C4-2B (cell line): ENCODE data around the gene ADAT1.

ENCODE experiments used
- H3K27ac ChIP-seq: fragments of 450-650 bp; 2 replicates; pipeline ENCODE4 v1.5.1; 2017
- CTCF ChIP-seq: fragments of 450-650 bp; conservative IDR thresholded peaks from 2 replicates; pipeline ENCODE4 v1.5.1; 2017; ENCODE audit warnings: mild to moderate bottlenecking
- ZFX ChIP-seq: fragments of 450-650 bp; IDR thresholded peaks from 2 replicates; pipeline ENCODE4 v1.6.1; 2017

ADAT1 gene

DNA sequence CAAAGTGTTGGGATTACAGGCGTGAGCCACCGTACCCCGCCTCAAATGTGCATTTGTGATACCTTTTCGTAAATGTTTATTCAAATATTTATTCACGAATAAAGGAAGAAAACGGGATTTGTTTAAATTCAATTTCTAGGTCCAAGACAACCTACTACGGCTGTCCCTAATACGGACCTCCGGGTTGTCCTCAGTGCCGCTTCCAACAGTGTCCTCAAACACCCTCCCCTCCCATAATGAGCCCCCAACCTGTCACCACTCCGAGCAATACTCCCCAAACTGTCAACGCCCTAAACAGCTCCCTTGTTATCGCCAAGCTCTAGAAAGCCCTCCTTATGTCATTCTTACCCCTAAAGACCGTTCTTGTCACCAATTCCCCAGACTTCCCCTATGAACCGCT, 57.4 kb downstream of the ADAT1 start:
- H3K27ac ChIP-seq: peak overlapping the region; percentile 78; the same call in 1 of the 2 replicates
- TF ChIP-seq CTCF: no peak
- TF ChIP-seq ZFX: no peak

DNA sequence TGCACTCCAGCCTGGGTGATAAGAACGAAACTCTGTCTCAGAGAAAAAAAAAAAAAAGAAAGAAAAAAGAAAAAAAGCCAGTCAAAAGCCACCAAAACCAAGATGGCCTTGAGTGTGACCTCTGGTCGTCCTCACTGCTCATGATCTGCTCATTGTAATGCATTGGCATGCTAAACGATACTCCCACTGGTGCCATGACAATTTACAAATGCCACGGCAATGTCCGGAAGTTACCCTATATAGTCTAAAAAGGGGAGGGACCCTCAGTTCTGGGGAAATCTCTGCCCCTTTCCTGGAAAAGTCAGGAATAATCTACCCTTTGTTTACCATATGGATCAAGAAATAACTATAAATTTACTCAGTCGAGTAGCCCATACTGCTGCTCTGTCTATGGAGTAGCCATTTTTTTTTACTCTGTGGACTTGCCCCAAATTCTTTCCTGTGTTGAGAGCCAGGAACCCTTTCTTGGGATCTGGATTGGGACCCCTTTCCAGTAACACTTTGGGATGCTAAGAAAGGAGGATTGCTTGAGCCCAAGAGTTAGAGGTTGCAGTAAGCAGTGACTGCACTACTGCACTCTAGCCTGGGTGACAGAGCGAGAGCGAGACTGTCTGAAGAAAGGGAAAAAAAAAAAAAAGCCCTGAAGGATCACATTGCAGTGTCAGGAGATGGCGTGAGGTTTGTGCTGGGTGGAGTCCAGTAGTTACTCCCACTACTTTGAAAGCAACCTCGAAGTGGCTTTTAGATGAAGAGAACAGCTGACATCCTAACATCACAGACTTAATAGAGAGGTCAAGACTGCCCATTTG, 63.3 kb downstream of the ADAT1 start:
- no peak overlapping the region for H3K27ac ChIP-seq

DNA sequence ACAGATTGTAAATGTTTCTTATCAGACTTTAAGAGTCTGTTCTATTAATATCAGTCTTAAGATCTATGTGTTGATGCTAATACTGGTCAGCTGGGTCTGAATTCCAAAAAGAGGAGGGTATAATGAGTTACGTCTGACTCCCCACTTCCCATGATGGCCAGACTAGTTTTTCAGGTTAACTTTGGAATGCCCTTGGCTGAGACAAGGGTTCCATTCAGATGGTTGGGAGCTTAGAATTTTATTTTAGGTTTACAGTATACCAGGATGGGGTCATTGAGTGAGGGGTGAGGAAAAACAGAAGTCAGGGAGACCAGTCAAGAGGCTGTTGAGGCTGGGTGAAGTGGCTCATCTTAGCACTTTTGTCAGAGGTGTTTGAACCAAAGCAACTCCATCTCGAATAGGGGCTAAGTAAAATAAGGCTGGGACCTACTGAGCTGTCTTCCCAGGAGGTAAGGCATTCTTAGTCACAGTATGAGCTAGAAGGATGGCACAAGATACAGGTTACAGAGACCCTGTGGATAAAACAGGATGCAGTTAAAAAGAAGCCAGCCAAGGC, 64.2 kb downstream of the ADAT1 start:
- no peak overlapping the region for H3K27ac ChIP-seq
- TF ChIP-seq CTCF (no peak), ZFX (no peak)

More for the DNA sequence above, 63.3 kb downstream of the ADAT1 start:
- no peak for TF ChIP-seq CTCF
- no peak for TF ChIP-seq ZFX

- H3K27ac ChIP-seq: peak overlapping the region; percentile 69
- TF ChIP-seq ZFX (no peak), CTCF (no peak)
Measured at GRCh38 chr16:75556431-75556950, 66.6 kb downstream of the ADAT1 start.

DNA sequence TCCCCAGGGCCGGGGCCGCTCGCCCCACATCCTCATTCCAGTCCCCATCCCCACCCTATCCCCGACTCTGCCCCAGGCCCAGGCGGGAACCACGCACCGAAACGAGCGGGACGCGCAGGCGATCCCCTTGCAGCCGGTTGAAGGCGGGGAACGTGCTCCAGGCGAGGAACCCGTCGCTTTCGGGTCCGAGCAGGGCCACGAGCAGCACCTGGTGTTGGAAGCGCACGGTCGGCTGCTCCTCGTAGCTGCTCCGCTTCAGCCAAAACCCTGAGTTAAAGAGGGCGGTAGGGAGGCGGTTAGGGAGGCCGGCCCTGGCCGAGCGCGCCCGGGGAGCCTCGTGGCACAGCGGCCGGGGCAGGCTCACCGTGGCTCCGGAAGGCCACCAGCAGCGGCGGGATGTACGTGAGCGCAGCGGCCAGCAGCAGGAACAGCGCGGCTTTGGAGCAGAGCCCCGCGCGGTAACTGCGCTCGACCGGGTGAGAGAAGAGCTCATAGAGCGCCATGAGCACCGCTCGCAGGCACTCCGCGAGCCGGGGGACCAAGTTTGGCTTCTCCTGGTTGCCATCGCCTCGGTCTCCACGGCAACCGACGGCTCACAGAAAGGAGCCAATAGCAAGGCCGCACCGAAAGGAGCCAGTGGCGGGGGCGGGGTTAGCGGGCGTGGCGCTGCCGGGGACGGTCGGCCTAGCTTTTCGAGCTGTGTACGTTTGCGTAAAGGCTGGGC, 67.2 kb downstream of the ADAT1 start, which contains the start of gene TMEM231:
TSS of gene TMEM231 (minus strand) at position 546 of the 724 bp plus-strand sequence. CDS start at position 503, 43 bp downstream.
- H3K27ac ChIP-seq: peak within 1 kb of the TSS; percentile 69
- no peak for TF ChIP-seq CTCF
- peak; percentile 44; the same call in 1 of the 2 replicates for TF ChIP-seq ZFX

DNA sequence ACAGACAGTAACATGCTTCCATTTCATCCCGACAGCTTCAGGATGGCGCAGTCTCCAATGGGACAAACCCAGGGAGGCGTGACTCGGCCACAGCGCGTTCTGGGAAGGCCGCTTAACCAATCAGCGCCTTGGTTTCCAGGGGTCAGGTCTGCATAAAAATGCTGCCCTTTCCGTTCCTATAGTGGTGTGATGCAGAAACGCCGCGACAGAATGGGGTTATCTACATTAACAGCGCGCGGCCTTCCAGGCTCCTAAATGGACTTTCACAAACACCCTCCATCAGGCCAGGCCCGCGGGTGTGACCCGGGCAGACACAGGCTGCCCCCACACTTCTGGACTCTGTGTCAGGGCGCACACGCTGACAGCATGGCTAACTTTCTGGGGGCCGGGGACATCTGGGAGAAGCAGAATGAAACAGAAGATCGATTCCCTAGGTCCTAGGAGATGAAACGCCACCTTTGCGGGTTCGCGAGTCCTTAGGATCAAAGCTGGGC, 67.8 kb downstream of the ADAT1 start:
- H3K27ac ChIP-seq: peak overlapping the region; percentile 69
- TF ChIP-seq CTCF (no peak), ZFX (no peak)
